CD4-positive, alpha-beta memory T cell (primary cell): ENCODE data around the gene SLAMF9. TPM values are rescaled to one million over a fixed set of nuclear protein-coding genes. Genes with fewer than 3 reads are reported as not detected.

Experiments used
- CTCF ChIA-PET: fragments of 350-600 bp; sonication (Branson Sonifier 250); formaldehyde crosslinking; loops from one replicate; lab custom pipeline; 2021; ENCODE audit warnings: inconsistent platforms; ENCODE audit not compliant: partially characterized antibody; lab: Charles Lee
- POLR2A ChIA-PET: fragments of 350-600 bp; sonication (Branson Sonifier 250); formaldehyde crosslinking; loops from one replicate; lab custom pipeline; 2021; ENCODE audit not compliant: partially characterized antibody; lab: Charles Lee
- DNase-seq, 5 donors: peaks; one replicate each; pipeline versions ENCODE4 v3.0.0 to v3.0.0-alpha.2; 2020 to 2022; ENCODE audit warnings: mixed read lengths in 1 of 5
- H3K27ac ChIP-seq: one replicate; pipeline ENCODE4 v1.7.0; 2013; ENCODE audit warnings: low read depth, low read length
- H3K27me3 ChIP-seq: 2 replicates; pipeline ENCODE4 v1.7.0; 2013; ENCODE audit warnings: mild to moderate bottlenecking, low read length, moderate library complexity; ENCODE audit not compliant: insufficient read depth
- H3K36me3 ChIP-seq: 2 replicates; pipeline ENCODE4 v1.7.0; 2013; ENCODE audit warnings: mild to moderate bottlenecking, low read length, moderate library complexity; ENCODE audit not compliant: insufficient read depth
- H3K4me1 ChIP-seq: 2 replicates; pipeline ENCODE4 v1.7.0; 2013; ENCODE audit warnings: mild to moderate bottlenecking, low read length, moderate library complexity; ENCODE audit not compliant: insufficient read depth
- H3K4me3 ChIP-seq, 2 donors: one replicate each; pipeline ENCODE4 v1.7.0; 2013; ENCODE audit warnings: low read length in 2 of 2, mild to moderate bottlenecking in 1 of 2
- H3K9me3 ChIP-seq, 2 donors: one replicate each; pipeline ENCODE4 v1.7.0; 2013; ENCODE audit warnings: low read length in 2 of 2, control low read depth in 1 of 2; ENCODE audit not compliant: control insufficient read depth in 1 of 2
- H3K27ac Mint-ChIP-seq, 7 donors: one replicate each; pipeline ENCODE4 v1.8.0; 2020 to 2021; ENCODE audit warnings: mixed read lengths in 7 of 7, mild to moderate bottlenecking in 6 of 7, inconsistent platforms in 3 of 7, moderate library complexity in 3 of 7
- H3K27me3 Mint-ChIP-seq, 2 donors: one replicate each; pipeline ENCODE4 v1.8.0; 2020 to 2021; ENCODE audit warnings: mixed read lengths in 2 of 2
- H3K36me3 Mint-ChIP-seq, 2 donors: one replicate each; pipeline ENCODE4 v1.8.0; 2020 to 2021; ENCODE audit warnings: mixed read lengths in 2 of 2, inconsistent platforms in 1 of 2, mild to moderate bottlenecking in 1 of 2
- H3K4me1 Mint-ChIP-seq, 4 donors: one replicate each; pipeline ENCODE4 v1.8.0; 2020 to 2021; ENCODE audit warnings: mixed read lengths in 4 of 4, mild to moderate bottlenecking in 1 of 4
- H3K4me3 Mint-ChIP-seq, 8 donors: one replicate each; pipeline ENCODE4 v1.8.0; 2020 to 2021; ENCODE audit warnings: mixed read lengths in 8 of 8, mild to moderate bottlenecking in 7 of 8, moderate library complexity in 6 of 8, inconsistent platforms in 3 of 8
- H3K9me3 Mint-ChIP-seq, 8 donors: one replicate each; pipeline ENCODE4 v1.8.0; 2020 to 2021; ENCODE audit warnings: mixed read lengths in 8 of 8, mild to moderate bottlenecking in 5 of 8, inconsistent platforms in 3 of 8, moderate library complexity in 1 of 8
- intact Hi-C: fragments of 100-400 bp; cut with micrococcal nuclease; formaldehyde crosslinking; loops from one replicate; pipeline ENCODE4 v1.15.1; 2023
- polyA plus RNA-seq, 2 donors: library from polyadenylated mRNA; unstranded; fragments of 300-500 nt; fragmentation: Illumina TruSeq; gene quantifications; one replicate each; pipeline ENCODE4 v1.2.3, GENCODE V29; 2021
- total RNA-seq, 2 experiments: library from RNA; stranded (reverse); gene quantifications; one replicate each; pipeline ENCODE4 v1.2.3, GENCODE V29; 2021

Gene SLAMF9
- total and polyA plus RNA-seq, 4 experiments from 2014 or later = not detected

GRCh38 chr1:159930216-159930615 is 23.8 kb downstream of the SLAMF9 start:
- no peak for DNase-seq
- H3K4me1 ChIP-seq = peaks cover 10% of the 10 kb centered on the region
- H3K27ac ChIP-seq = no peak overlapping the region
- no peaks in the 10 kb centered on the region for H3K9me3 ChIP-seq
- POLR2A ChIA-PET = interaction anchor here (0.7 kb wide), 1 partner anchor 14 kb away, joined by 3 read pairs; no protein-coding TSS in a partner anchor
- H3K27me3 ChIP-seq = no peaks in the 10 kb centered on the region
- H3K9me3 Mint-ChIP-seq = peaks cover 0 to 2% (median 0%) of the 10 kb centered on the region in 8 donors
- peaks cover 0 to 2% of the 10 kb centered on the region in 2 donors for H3K27me3 Mint-ChIP-seq
- intact Hi-C loops = no loop called here
- no peaks in the 10 kb centered on the region for H3K36me3 ChIP-seq
- no peak overlapping the region for H3K27ac Mint-ChIP-seq
- H3K4me1 Mint-ChIP-seq = peaks cover 8 to 19% (median 15%) of the 10 kb centered on the region in 4 donors
- CTCF ChIA-PET = interaction anchor here (1.0 to 1.3 kb wide), 2 partner anchors 28 to 77 kb away, joined by 3 read pairs; no protein-coding TSS in a partner anchor
- H3K4me3 ChIP-seq = no peak overlapping the region
- peaks cover 0 to 5% of the 10 kb centered on the region in 2 donors for H3K36me3 Mint-ChIP-seq
- H3K4me3 Mint-ChIP-seq = no peak overlapping the region

- no peaks in the 10 kb centered on the region for H3K36me3 ChIP-seq
- Mint-ChIP-seq H3K36me3 (peaks cover 0 to 10% of the 10 kb centered on the region in 2 donors), H3K9me3 (peaks cover 0 to 4% (median 0%) of the 10 kb centered on the region in 8 donors), H3K4me1 (peaks cover 8 to 22% (median 15%) of the 10 kb centered on the region in 4 donors), H3K27me3 (peaks cover 0 to 3% of the 10 kb centered on the region in 2 donors), H3K27ac (peak overlapping the region in 2 of 7 donors; percentile 3 to 61), H3K4me3 (no peak overlapping the region)
- H3K9me3 ChIP-seq = no peaks in the 10 kb centered on the region
- no peaks in the 10 kb centered on the region for H3K27me3 ChIP-seq
- ChIA-PET CTCF (interaction anchor here (1.0 to 1.3 kb wide), 2 partner anchors 27 to 78 kb away, joined by 3 read pairs; no protein-coding TSS in a partner anchor), POLR2A (no interaction called here)
- peaks cover 10% of the 10 kb centered on the region for H3K4me1 ChIP-seq
- DNase-seq = no peak
- intact Hi-C loops = loop anchor here (5.0 to 10.0 kb wide), 2 partner anchors 168 to 335 kb away; partner anchors contain the start of genes DCAF8 and IGSF8
- no peak overlapping the region for H3K4me3 ChIP-seq
- no peak overlapping the region for H3K27ac ChIP-seq
These were observed 24.6 kb downstream of the SLAMF9 start for GRCh38 chr1:159929155-159930051.

- Histone ChIP-seq H3K27me3 (no peaks in the 10 kb centered on the region), H3K4me3 (no peak overlapping the region), H3K27ac (no peak overlapping the region), H3K4me1 (peaks cover 10% of the 10 kb centered on the region), H3K36me3 (no peaks in the 10 kb centered on the region), H3K9me3 (no peaks in the 10 kb centered on the region)
- DNase-seq = no peak
- Mint-ChIP-seq H3K4me1 (peaks cover 8 to 30% (median 15%) of the 10 kb centered on the region in 4 donors), H3K27me3 (peaks cover 0 to 5% of the 10 kb centered on the region in 2 donors), H3K9me3 (peaks cover 0 to 9% (median 0%) of the 10 kb centered on the region in 8 donors), H3K4me3 (no peak overlapping the region), H3K27ac (no peak overlapping the region), H3K36me3 (peaks cover 0 to 17% of the 10 kb centered on the region in 2 donors)
- ChIA-PET POLR2A (no interaction called here), CTCF (interaction anchor here (1.6 kb wide), 1 partner anchor 10 kb away, joined by 5 read pairs; no protein-coding TSS in a partner anchor)
- intact Hi-C loops = loop anchor here (5.0 to 10.0 kb wide), 2 partner anchors 169 to 336 kb away; partner anchors contain the start of genes DCAF8 and IGSF8
These were observed 25.5 kb downstream of the SLAMF9 start for GRCh38 chr1:159928491-159929050.

- H3K27ac ChIP-seq = no peak overlapping the region
- Mint-ChIP-seq H3K4me3 (no peak overlapping the region), H3K27ac (peak overlapping the region in 1 of 7 donors; percentile 6), H3K4me1 (peaks cover 11 to 37% (median 18%) of the 10 kb centered on the region in 4 donors), H3K27me3 (peaks cover 0 to 5% of the 10 kb centered on the region in 2 donors), H3K36me3 (peaks cover 0 to 23% of the 10 kb centered on the region in 2 donors), H3K9me3 (peaks cover 0 to 9% (median 0%) of the 10 kb centered on the region in 8 donors)
- H3K9me3 ChIP-seq = no peaks in the 10 kb centered on the region
- CTCF ChIA-PET = interaction anchor here (1.6 kb wide), 1 partner anchor 11 kb away, joined by 5 read pairs; no protein-coding TSS in a partner anchor
- no peaks in the 10 kb centered on the region for H3K36me3 ChIP-seq
- H3K27me3 ChIP-seq = no peaks in the 10 kb centered on the region
- peaks cover 13% of the 10 kb centered on the region for H3K4me1 ChIP-seq
- intact Hi-C loops = loop anchor here (5.0 to 10.0 kb wide), 2 partner anchors 169 to 337 kb away; partner anchors contain the start of genes DCAF8 and IGSF8
- DNase-seq = no peak
- no peak overlapping the region for H3K4me3 ChIP-seq
- POLR2A ChIA-PET = interaction anchor here (1.4 kb wide), 1 partner anchor 8 kb away, joined by 3 read pairs; no protein-coding TSS in a partner anchor
These were observed 26.1 kb downstream of the SLAMF9 start for GRCh38 chr1:159927849-159928431.

- Histone ChIP-seq H3K4me1 (peaks cover 19% of the 10 kb centered on the region), H3K27ac (no peak overlapping the region), H3K4me3 (no peak overlapping the region), H3K9me3 (no peaks in the 10 kb centered on the region), H3K36me3 (no peaks in the 10 kb centered on the region), H3K27me3 (no peaks in the 10 kb centered on the region)
- H3K27me3 Mint-ChIP-seq = peaks cover 0 to 5% of the 10 kb centered on the region in 2 donors
- peaks cover 13 to 41% (median 22%) of the 10 kb centered on the region in 4 donors for H3K4me1 Mint-ChIP-seq
- ChIA-PET CTCF (interaction anchor here (1.6 to 6.9 kb wide), 4 partner anchors 8 to 104 kb away, joined by 3 to 87 read pairs (median 23); no protein-coding TSS in a partner anchor), POLR2A (interaction anchor here (1.4 to 5.2 kb wide), 2 partner anchors 8 to 129 kb away, joined by 3 to 26 read pairs; no protein-coding TSS in a partner anchor)
- peaks cover 0 to 9% (median 0%) of the 10 kb centered on the region in 8 donors for H3K9me3 Mint-ChIP-seq
- intact Hi-C loops = loop anchor here (5.0 to 10.0 kb wide), 2 partner anchors 170 to 337 kb away; partner anchors contain the start of genes DCAF8 and IGSF8
- H3K36me3 Mint-ChIP-seq = peaks cover 0 to 26% of the 10 kb centered on the region in 2 donors
- no peak for DNase-seq
- peak overlapping the region in 3 of 7 donors; percentile 44 to 99 (median 99) for H3K27ac Mint-ChIP-seq
- peak overlapping the region in 2 of 8 donors; percentile 6 to 64 for H3K4me3 Mint-ChIP-seq
These were observed 26.7 kb downstream of the SLAMF9 start for GRCh38 chr1:159927211-159927848.

GRCh38 chr1:159925719-159926078 is 28.3 kb downstream of the SLAMF9 start:
- peaks cover 0 to 9% (median 0%) of the 10 kb centered on the region in 8 donors for H3K9me3 Mint-ChIP-seq
- Histone ChIP-seq H3K4me1 (peaks cover 35% of the 10 kb centered on the region), H3K36me3 (peaks cover 3% of the 10 kb centered on the region), H3K27ac (peak overlapping the region; percentile 98), H3K4me3 (peak overlapping the region; percentile 89 to 93), H3K9me3 (no peaks in the 10 kb centered on the region), H3K27me3 (no peaks in the 10 kb centered on the region)
- ChIA-PET POLR2A (interaction anchor here (0.7 to 5.2 kb wide), 17 partner anchors 10 to 916 kb away, joined by 3 to 62 read pairs (median 14); partner anchors contain the start of genes DCAF8, DUSP23, IFI16 and IGSF8), CTCF (interaction anchor here (0.6 to 6.9 kb wide), 7 partner anchors 10 to 127 kb away, joined by 3 to 87 read pairs (median 6); no protein-coding TSS in a partner anchor)
- peaks cover 7 to 38% of the 10 kb centered on the region in 2 donors for H3K36me3 Mint-ChIP-seq
- H3K27me3 Mint-ChIP-seq = peaks cover 0 to 5% of the 10 kb centered on the region in 2 donors
- H3K4me3 Mint-ChIP-seq = peak overlapping the region; percentile 94 to 99 (median 98)
- H3K27ac Mint-ChIP-seq = peak overlapping the region; percentile 99 to 100 (median 99)
- H3K4me1 Mint-ChIP-seq = peaks cover 26 to 57% (median 38%) of the 10 kb centered on the region in 4 donors
- DNase-seq = peak in 1 of 5 donors; percentile 81
- intact Hi-C loops = loop anchor here (1.0 to 10.0 kb wide), 4 partner anchors 11 to 339 kb away; partner anchors contain the start of genes DCAF8, IGSF8 and IGSF9
